HEK293 (cell line): Measurements from ENCODE around the gene ELOVL7.
A peak's percentile ranks its signal among the peaks of the same experiment; 100 is the strongest.

ENCODE experiments used
- CTCF ChIA-PET: fragments of 350-600 bp; formaldehyde crosslinking; extraction: SDS; loops from one replicate; lab custom pipeline; 2021; ENCODE audit warnings: antibody characterized with exemption; lab: Yijun Ruan, JAX
- POLR2A ChIA-PET: fragments of 300-600 bp; formaldehyde crosslinking; extraction: SDS; loops from one replicate; lab custom pipeline; 2020; ENCODE audit warnings: antibody characterized with exemption, inconsistent platforms; lab: Yijun Ruan, JAX
- H3K27ac ChIP-seq: fragments of 200-500 bp; sonication (Bioruptor generic); 2 replicates; pipeline ENCODE4 v1.5.1; 2014; ENCODE audit warnings: low read depth, low read length, control low read depth, inconsistent platforms; ENCODE audit errors: extremely low read depth
- H3K36me3 ChIP-seq, 2 experiments: fragments of 200-500 bp in 1 of 2; sonication (Bioruptor generic) in 1 of 2; 1 replicate in 1 of 2; 2 replicates in 1 of 2; pipeline ENCODE4 v1.5.1; 2014 to 2017; ENCODE audit warnings: inconsistent platforms in 2 of 2, low read length in 2 of 2; ENCODE audit not compliant: control insufficient read depth in 2 of 2, insufficient read depth in 1 of 2
- H3K4me1 ChIP-seq: fragments of 200-500 bp; sonication (Bioruptor generic); 2 replicates; pipeline ENCODE4 v1.5.1; 2014; ENCODE audit warnings: mild to moderate bottlenecking, low read length, inconsistent platforms; ENCODE audit not compliant: control insufficient read depth, insufficient read depth
- H3K4me3 ChIP-seq: 2 replicates; pipeline ENCODE4 v1.5.1; 2011; ENCODE audit warnings: low read depth, mild to moderate bottlenecking, control low read depth, low read length, moderate library complexity
- H3K9me3 ChIP-seq: fragments of 200-500 bp; sonication (Bioruptor generic); 2 replicates; pipeline ENCODE4 v1.5.1; 2014; ENCODE audit warnings: low read depth, low read length, inconsistent platforms; ENCODE audit not compliant: control insufficient read depth, insufficient read depth
- CTCF ChIP-seq: fragments of 450-650 bp; formaldehyde crosslinking; IDR thresholded peaks from 2 replicates; pipeline ENCODE4 v1.5.1; 2016; ENCODE audit warnings: missing biosample characterization, missing genetic modification characterization
- GLI4 ChIP-seq: fragments of 450-650 bp; formaldehyde crosslinking; IDR thresholded peaks from 2 replicates; pipeline ENCODE4 v1.5.1; 2016; ENCODE audit warnings: missing biosample characterization, missing genetic modification characterization
- HOXD13 ChIP-seq: sonication (generic); formaldehyde crosslinking; IDR thresholded peaks from 2 replicates; pipeline ENCODE4 v1.8.0; 2022; ENCODE audit warnings: missing genetic modification reagents, borderline replicate concordance
- KLF10 ChIP-seq: fragments of 450-650 bp; IDR thresholded peaks from 2 replicates; pipeline ENCODE4 v1.5.1; 2018; ENCODE audit warnings: missing biosample characterization, mild to moderate bottlenecking, missing genetic modification characterization
- MYNN ChIP-seq: fragments of 450-650 bp; formaldehyde crosslinking; IDR thresholded peaks from 2 replicates; pipeline ENCODE4 v1.5.1; 2016; ENCODE audit warnings: missing biosample characterization, missing genetic modification characterization, borderline replicate concordance
- OSR2 ChIP-seq: fragments of 450-650 bp; formaldehyde crosslinking; IDR thresholded peaks from 2 replicates; pipeline ENCODE4 v1.5.1; 2016; ENCODE audit warnings: missing biosample characterization, missing genetic modification characterization
- PRDM6 ChIP-seq: fragments of 450-650 bp; formaldehyde crosslinking; IDR thresholded peaks from 2 replicates; pipeline ENCODE4 v1.5.1; 2017; ENCODE audit warnings: missing biosample characterization, missing genetic modification characterization
- TRIM28 ChIP-seq: IDR thresholded peaks from 2 replicates; pipeline ENCODE4 v1.6.1; 2011; ENCODE audit warnings: low read length, control low read depth, borderline replicate concordance
- YY2 ChIP-seq: fragments of 450-650 bp; formaldehyde crosslinking; IDR thresholded peaks from 2 replicates; pipeline ENCODE4 v1.5.1; 2016; ENCODE audit warnings: missing biosample characterization, missing genetic modification characterization
- ZBTB44 ChIP-seq: fragments of 450-650 bp; IDR thresholded peaks from 2 replicates; pipeline ENCODE4 v1.5.1; 2018; ENCODE audit warnings: missing biosample characterization, mild to moderate bottlenecking, missing genetic modification characterization
- ZNF112 ChIP-seq: fragments of 450-650 bp; formaldehyde crosslinking; IDR thresholded peaks from 2 replicates; pipeline ENCODE4 v1.5.0; 2017; ENCODE audit warnings: missing biosample characterization, missing genetic modification characterization
- ZNF132 ChIP-seq: fragments of 450-650 bp; formaldehyde crosslinking; IDR thresholded peaks from 2 replicates; pipeline ENCODE4 v1.5.1; 2017; ENCODE audit warnings: missing biosample characterization, missing genetic modification characterization, borderline replicate concordance
- ZNF133 ChIP-seq: fragments of 450-650 bp; formaldehyde crosslinking; IDR thresholded peaks from 2 replicates; pipeline ENCODE4 v1.5.1; 2016; ENCODE audit warnings: missing biosample characterization, missing genetic modification characterization
- ZNF175 ChIP-seq: fragments of 450-650 bp; formaldehyde crosslinking; IDR thresholded peaks from 2 replicates; pipeline ENCODE4 v1.5.1; 2016; ENCODE audit warnings: missing biosample characterization, missing genetic modification characterization
- ZNF19 ChIP-seq: fragments of 450-650 bp; formaldehyde crosslinking; IDR thresholded peaks from 2 replicates; pipeline ENCODE4; 2016; ENCODE audit warnings: missing biosample characterization, missing genetic modification characterization, low read depth
- ZNF223 ChIP-seq: fragments of 450-650 bp; formaldehyde crosslinking; IDR thresholded peaks from 2 replicates; pipeline ENCODE4 v1.5.1; 2016; ENCODE audit warnings: missing biosample characterization, missing genetic modification characterization
- ZNF24 ChIP-seq: fragments of 450-650 bp; formaldehyde crosslinking; IDR thresholded peaks from 2 replicates; pipeline ENCODE4 v1.5.1; 2016; ENCODE audit warnings: missing biosample characterization, missing genetic modification characterization
- ZNF341 ChIP-seq: fragments of 450-650 bp; formaldehyde crosslinking; IDR thresholded peaks from 2 replicates; pipeline ENCODE4; 2016; ENCODE audit warnings: low read depth, missing biosample characterization, missing genetic modification characterization
- ZNF473 ChIP-seq: fragments of 450-650 bp; formaldehyde crosslinking; IDR thresholded peaks from 2 replicates; pipeline ENCODE4 v1.5.1; 2017; ENCODE audit warnings: missing biosample characterization, missing genetic modification characterization
- ZNF513 ChIP-seq: fragments of 450-650 bp; IDR thresholded peaks from 2 replicates; pipeline ENCODE4 v1.5.1; 2018; ENCODE audit warnings: missing biosample characterization, missing genetic modification characterization
- ZNF530 ChIP-seq: fragments of 450-650 bp; formaldehyde crosslinking; IDR thresholded peaks from 2 replicates; pipeline ENCODE4 v1.5.1; 2016; ENCODE audit warnings: low read depth, missing biosample characterization, missing genetic modification characterization
- ZNF658 ChIP-seq: fragments of 450-650 bp; formaldehyde crosslinking; IDR thresholded peaks from 2 replicates; pipeline ENCODE4; 2016; ENCODE audit warnings: missing biosample characterization, missing genetic modification characterization
- ZNF664 ChIP-seq: fragments of 450-650 bp; formaldehyde crosslinking; IDR thresholded peaks from 2 replicates; pipeline ENCODE4 v1.5.1; 2016; ENCODE audit warnings: missing biosample characterization, missing genetic modification characterization
- ZNF670 ChIP-seq: fragments of 450-650 bp; formaldehyde crosslinking; IDR thresholded peaks from 2 replicates; pipeline ENCODE4 v1.5.1; 2016; ENCODE audit warnings: missing biosample characterization, missing genetic modification characterization, low read depth
- ZSCAN5A ChIP-seq: fragments of 450-650 bp; formaldehyde crosslinking; IDR thresholded peaks from 2 replicates; pipeline ENCODE4 v1.5.1; 2016; ENCODE audit warnings: missing biosample characterization, missing genetic modification characterization

The ELOVL7 gene

GRCh38 chr5:60842871-60843385, 1.1 kb downstream of the ELOVL7 start (continued):
- no peak for TF ChIP-seq ZNF19 (tag by site-specific recombination)
- TF ChIP-seq ZNF530 (tag by site-specific recombination), result no peak
- TF ChIP-seq ZNF112, result no peak
- TF ChIP-seq CTCF (tag by site-specific recombination), result no peak
- no peak for TF ChIP-seq MYNN (tag by site-specific recombination)
- TF ChIP-seq ZNF341, result peak; percentile 32
- no peak for TF ChIP-seq HOXD13 (CRISPR knock-in tag)

GRCh38 chr5:60841361-60841760, 2.7 kb downstream of the ELOVL7 start:
- H3K27ac ChIP-seq, result no peak overlapping the region
- H3K4me1 ChIP-seq, result no peaks in the 10 kb centered on the region; the same call in 1 of the 2 replicates
- no peaks in the 10 kb centered on the region for H3K36me3 ChIP-seq
- H3K4me3 ChIP-seq, result no peak overlapping the region
- CTCF ChIA-PET, result interaction anchor here (0.7 kb wide), 1 partner anchor 156 kb away, joined by 3 read pairs; no protein-coding TSS in a partner anchor
- POLR2A ChIA-PET, result no interaction called here
- H3K9me3 ChIP-seq, result no peaks in the 10 kb centered on the region
- peak; percentile 69; the same call in 1 of the 2 replicates for TF ChIP-seq PRDM6 (tag by site-specific recombination)
- no peak for TF ChIP-seq CTCF (tag by site-specific recombination)

- Histone ChIP-seq H3K4me1 (no peaks in the 10 kb centered on the region; the same call in 1 of the 2 replicates), H3K9me3 (no peaks in the 10 kb centered on the region), H3K4me3 (no peak overlapping the region), H3K36me3 (no peaks in the 10 kb centered on the region), H3K27ac (no peak overlapping the region)
- CTCF ChIA-PET, result no interaction called here
- POLR2A ChIA-PET, result no interaction called here
- no peak for TF ChIP-seq OSR2 (tag by site-specific recombination)
- no peak for TF ChIP-seq ZSCAN5A
- no peak for TF ChIP-seq ZNF175 (tag by site-specific recombination)
- TF ChIP-seq ZNF132, result no peak
- TF ChIP-seq ZNF513 (tag by site-specific recombination), result no peak
- TF ChIP-seq TRIM28, result no peak
- no peak for TF ChIP-seq ZBTB44 (tag by site-specific recombination)
- no peak for TF ChIP-seq ZNF473 (tag by site-specific recombination)
- no peak for TF ChIP-seq ZNF133 (tag by site-specific recombination)
- TF ChIP-seq KLF10 (tag by site-specific recombination), result no peak
- TF ChIP-seq ZNF24 (tag by site-specific recombination), result no peak
- no peak for TF ChIP-seq ZNF664 (tag by site-specific recombination)
- no peak for TF ChIP-seq YY2 (tag by site-specific recombination)
- no peak for TF ChIP-seq ZNF670 (tag by site-specific recombination)
- no peak for TF ChIP-seq ZNF658 (tag by site-specific recombination)
- no peak for TF ChIP-seq GLI4 (tag by site-specific recombination)
- no peak for TF ChIP-seq ZNF223 (tag by site-specific recombination)
Observed at GRCh38 chr5:60836131-60836530, 7.9 kb downstream of the ELOVL7 start.
